HepG2 (cell line): ENCODE measurements around the gene C11orf24. TPM values are rescaled to one million over a fixed set of nuclear protein-coding genes. Genes with fewer than 3 reads are reported as not detected.

Source experiments
- ARID2 ChIP-seq: sonication (generic); formaldehyde crosslinking; IDR thresholded peaks from 2 replicates; pipeline ENCODE4 v1.8.1; 2022; ENCODE audit warnings: mild to moderate bottlenecking, missing genetic modification reagents, borderline replicate concordance
- CBX5 ChIP-seq: sonication (generic); formaldehyde crosslinking; IDR thresholded peaks from 2 replicates; pipeline ENCODE4 v1.4.0; 2020; ENCODE audit warnings: missing genetic modification reagents, borderline replicate concordance
- ERF ChIP-seq: IDR thresholded peaks from 2 replicates; pipeline ENCODE4 v1.6.1; 2018; ENCODE audit warnings: missing biosample characterization, missing genetic modification reagents
- FOXA3 ChIP-seq: IDR thresholded peaks from 2 replicates; pipeline ENCODE4 v1.6.1; 2016; ENCODE audit warnings: missing genetic modification reagents, missing compliant biosample characterization
- FUBP1 ChIP-seq: sonication (generic); formaldehyde crosslinking; IDR thresholded peaks from 2 replicates; pipeline ENCODE4 v1.5.1; 2020; ENCODE audit warnings: missing genetic modification reagents, mild to moderate bottlenecking, borderline replicate concordance
- GABPA ChIP-seq, 2 experiments: IDR thresholded peaks; 2 replicates each; pipeline ENCODE4 v1.6.1; 2011 to 2016; ENCODE audit warnings: low read depth in 2 of 2, low read length in 1 of 2, missing biosample characterization in 1 of 2, missing genetic modification characterization in 1 of 2
- HINFP ChIP-seq: sonication (generic); formaldehyde crosslinking; IDR thresholded peaks from 2 replicates; pipeline ENCODE4 v1.4.0; 2020; ENCODE audit warnings: low read depth, mild to moderate bottlenecking, missing genetic modification reagents
- HOMEZ ChIP-seq: IDR thresholded peaks from 2 replicates; pipeline ENCODE4 v1.6.1; 2016; ENCODE audit warnings: low read depth
- JUN ChIP-seq: sonication (generic); formaldehyde crosslinking; IDR thresholded peaks from 2 replicates; pipeline ENCODE4 v1.4.0; 2020; ENCODE audit warnings: mild to moderate bottlenecking, missing genetic modification reagents
- KLF13 ChIP-seq: sonication (generic); formaldehyde crosslinking; IDR thresholded peaks from 2 replicates; pipeline ENCODE4 v1.4.0; 2020; ENCODE audit warnings: mild to moderate bottlenecking, missing genetic modification reagents
- SRSF1 ChIP-seq: fragments of 200-400 bp; formaldehyde crosslinking; optimal IDR thresholded peaks from 2 replicates; pipeline ENCODE3; 2017; ENCODE audit warnings: mild to moderate bottlenecking, low read depth, low read length, moderate library complexity
- TGIF2 ChIP-seq: IDR thresholded peaks from 2 replicates; pipeline ENCODE4 v1.6.1; 2016; ENCODE audit warnings: control low read depth, missing compliant biosample characterization
- ZNF136 ChIP-seq: sonication (generic); formaldehyde crosslinking; IDR thresholded peaks from 2 replicates; pipeline ENCODE4 v1.8.1; 2022; ENCODE audit warnings: low read depth, mild to moderate bottlenecking, moderate library complexity, missing genetic modification reagents
- ZNF3 ChIP-seq: IDR thresholded peaks from 2 replicates; pipeline ENCODE4 v1.7.0; 2017; ENCODE audit warnings: inconsistent platforms
- ZNF333 ChIP-seq: sonication (generic); formaldehyde crosslinking; IDR thresholded peaks from 2 replicates; pipeline ENCODE4 v1.4.0; 2020; ENCODE audit warnings: mild to moderate bottlenecking, missing genetic modification reagents, borderline replicate concordance
- ZNF343 ChIP-seq: sonication (generic); formaldehyde crosslinking; IDR thresholded peaks from 2 replicates; pipeline ENCODE4 v1.4.0; 2020; ENCODE audit warnings: mild to moderate bottlenecking, missing genetic modification reagents
- polyA plus RNA-seq, 8 experiments: library from polyadenylated mRNA; depleted of rRNA in 3 of 8; stranded (reverse) in 7 of 8; unstranded in 1 of 8; fragments of >200 nt; fragmentation: Illumina TruSeq in 4 of 8; extraction: Trizol in 4 of 8; gene quantifications; 2 replicates each; pipeline versions ENCODE4 v1.2.1 to v1.2.3, GENCODE V29; 2011 to 2016; ENCODE audit warnings: low read depth in 4 of 8, missing spikeins in 1 of 8, mixed read lengths in 1 of 8; ENCODE audit not compliant: insufficient read depth in 1 of 8
- total RNA-seq, 5 experiments: library from RNA; depleted of rRNA; stranded (reverse); fragments of >200 nt; fragmentation: Illumina TruSeq; extraction: Trizol; gene quantifications; 2 replicates each; pipeline ENCODE4 v1.2.3, GENCODE V29; 2016; ENCODE audit warnings: low read depth in 1 of 5
- TF ChIP-seq, protein P1 (sequence below): sonication (generic); formaldehyde crosslinking; IDR thresholded peaks from 2 replicates; pipeline ENCODE4 v1.8.0; 2022; ENCODE audit warnings: mild to moderate bottlenecking, missing genetic modification reagents, moderate library complexity
- TF ChIP-seq, protein P2 (sequence below): IDR thresholded peaks from 2 replicates; pipeline ENCODE4 v1.6.1; 2016; ENCODE audit warnings: missing biosample characterization, missing genetic modification reagents, low read depth
- TF ChIP-seq, protein P3 (sequence below): sonication (generic); formaldehyde crosslinking; IDR thresholded peaks from 2 replicates; pipeline ENCODE4 v1.4.0; 2020; ENCODE audit warnings: missing genetic modification reagents

The C11orf24 gene
- total and polyA plus RNA-seq, 2 of the 13 experiments (the other 11 are each of a cell fraction or from before 2014, with no cell fraction given): 52.9 to 55.5 TPM

- peak; percentile 41; the same call in 1 of the 2 replicates for TF ChIP-seq HOMEZ (CRISPR knock-in tag)
- no peak for TF ChIP-seq ARID2 (CRISPR knock-in tag)
- no peak for TF ChIP-seq ZNF3
- TF ChIP-seq SRSF1: no peak
- no peak for TF ChIP-seq FUBP1
- TF ChIP-seq KLF13 (CRISPR knock-in tag): no peak
- peak; percentile 84; the same call in 1 of the 2 replicates for TF ChIP-seq ERF (CRISPR knock-in tag)
- TF ChIP-seq, protein P1, sequence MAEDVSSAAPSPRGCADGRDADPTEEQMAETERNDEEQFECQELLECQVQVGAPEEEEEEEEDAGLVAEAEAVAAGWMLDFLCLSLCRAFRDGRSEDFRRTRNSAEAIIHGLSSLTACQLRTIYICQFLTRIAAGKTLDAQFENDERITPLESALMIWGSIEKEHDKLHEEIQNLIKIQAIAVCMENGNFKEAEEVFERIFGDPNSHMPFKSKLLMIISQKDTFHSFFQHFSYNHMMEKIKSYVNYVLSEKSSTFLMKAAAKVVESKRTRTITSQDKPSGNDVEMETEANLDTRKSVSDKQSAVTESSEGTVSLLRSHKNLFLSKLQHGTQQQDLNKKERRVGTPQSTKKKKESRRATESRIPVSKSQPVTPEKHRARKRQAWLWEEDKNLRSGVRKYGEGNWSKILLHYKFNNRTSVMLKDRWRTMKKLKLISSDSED: no peak
- TF ChIP-seq HINFP: peak; percentile 84
- TF ChIP-seq ZNF136: no peak
- 0 out of 2 replicates have a peak, but pooled peaks have one; percentile 40 for TF ChIP-seq ZNF333
- TF ChIP-seq ZNF343 (CRISPR knock-in tag): no peak
- TF ChIP-seq, protein P2, sequence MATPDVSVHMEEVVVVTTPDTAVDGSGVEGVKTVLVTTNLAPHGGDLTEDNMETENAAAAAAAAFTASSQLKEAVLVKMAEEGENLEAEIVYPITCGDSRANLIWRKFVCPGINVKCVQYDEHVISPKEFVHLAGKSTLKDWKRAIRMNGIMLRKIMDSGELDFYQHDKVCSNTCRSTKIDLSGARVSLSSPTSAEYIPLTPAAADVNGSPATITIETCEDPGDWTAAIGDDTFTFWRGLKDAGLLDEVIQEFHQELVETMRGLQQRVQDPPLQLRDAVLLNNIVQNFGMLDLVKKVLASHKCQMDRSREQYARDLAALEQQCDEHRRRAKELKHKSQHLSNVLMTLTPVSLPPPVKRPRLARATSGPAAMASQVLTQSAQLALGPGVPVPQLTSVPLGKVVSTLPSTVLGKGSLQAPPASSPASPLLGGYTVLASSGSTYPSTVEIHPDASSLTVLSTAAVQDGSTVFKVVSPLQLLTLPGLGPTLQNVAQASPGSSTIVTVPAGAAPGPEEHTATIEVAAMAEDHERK (CRISPR knock-in tag): no peak
- no peak for TF ChIP-seq JUN
- TF ChIP-seq FOXA3 (CRISPR knock-in tag): peak; percentile 81
- TF ChIP-seq, protein P3, sequence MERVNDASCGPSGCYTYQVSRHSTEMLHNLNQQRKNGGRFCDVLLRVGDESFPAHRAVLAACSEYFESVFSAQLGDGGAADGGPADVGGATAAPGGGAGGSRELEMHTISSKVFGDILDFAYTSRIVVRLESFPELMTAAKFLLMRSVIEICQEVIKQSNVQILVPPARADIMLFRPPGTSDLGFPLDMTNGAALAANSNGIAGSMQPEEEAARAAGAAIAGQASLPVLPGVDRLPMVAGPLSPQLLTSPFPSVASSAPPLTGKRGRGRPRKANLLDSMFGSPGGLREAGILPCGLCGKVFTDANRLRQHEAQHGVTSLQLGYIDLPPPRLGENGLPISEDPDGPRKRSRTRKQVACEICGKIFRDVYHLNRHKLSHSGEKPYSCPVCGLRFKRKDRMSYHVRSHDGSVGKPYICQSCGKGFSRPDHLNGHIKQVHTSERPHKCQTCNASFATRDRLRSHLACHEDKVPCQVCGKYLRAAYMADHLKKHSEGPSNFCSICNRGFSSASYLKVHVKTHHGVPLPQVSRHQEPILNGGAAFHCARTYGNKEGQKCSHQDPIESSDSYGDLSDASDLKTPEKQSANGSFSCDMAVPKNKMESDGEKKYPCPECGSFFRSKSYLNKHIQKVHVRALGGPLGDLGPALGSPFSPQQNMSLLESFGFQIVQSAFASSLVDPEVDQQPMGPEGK (CRISPR knock-in tag): peak; percentile 83
- peak; percentile 35; the same call in 1 of the 2 replicates for TF ChIP-seq TGIF2 (CRISPR knock-in tag)
- no peak for TF ChIP-seq GABPA (IDR thresholded peaks at IDR 0.05; ENCODE audit: low read depth, low read length)
- peak; percentile 56; the same call in 1 of the 2 replicates for TF ChIP-seq GABPA (CRISPR knock-in tag; IDR thresholded peaks at IDR 0.05; ENCODE audit: low read depth)
- TF ChIP-seq CBX5: 0 out of 2 replicates have a peak, but pooled peaks have one; percentile 35
Measured at GRCh38 chr11:68315171-68315920, 43.6 kb upstream of the C11orf24 start (continued).
